Gastrocnemius medialis (tissue), 4 donors: Measurements from ENCODE around the gene SURF6.

Source experiments
- CTCF ChIP-seq, 5 experiments: fragments of 450-650 bp in 3 of 5; fragments of 200-600 bp in 2 of 5; sonication (generic) in 2 of 5; IDR thresholded peaks in 4 of 5; conservative IDR thresholded peaks in 1 of 5; 1 replicate in 4 of 5; 2 replicates in 1 of 5; pipeline ENCODE4 v1.5.1; 2016 to 2019; ENCODE audit warnings: antibody characterized with exemption in 5 of 5, mild to moderate bottlenecking in 3 of 5, moderate library complexity in 3 of 5
- POLR2A ChIP-seq, 2 donors: fragments of 450-650 bp; IDR thresholded peaks; one replicate each; pipeline ENCODE4 v1.6.1; 2017; ENCODE audit warnings: antibody characterized with exemption in 2 of 2, mild to moderate bottlenecking in 2 of 2, moderate library complexity in 2 of 2

GRCh38 chr9:133286523-133286922 lies 49.5 kb downstream of the SURF6 start:
- TF ChIP-seq POLR2A (IDR thresholded peaks at IDR 0.05) (no peak), CTCF (IDR thresholded peaks at IDR 0.05 in 4 of 5, conservative IDR thresholded peaks at IDR 0.05 in 1 of 5) (no peak)
